COLO829 (cell line): ENCODE results near the gene ARHGEF26.

Experiments
- DNase-seq: peaks from one replicate; pipeline ENCODE4 v3.0.0; 2012; ENCODE audit warnings: low spot score

ARHGEF26 gene

DNA sequence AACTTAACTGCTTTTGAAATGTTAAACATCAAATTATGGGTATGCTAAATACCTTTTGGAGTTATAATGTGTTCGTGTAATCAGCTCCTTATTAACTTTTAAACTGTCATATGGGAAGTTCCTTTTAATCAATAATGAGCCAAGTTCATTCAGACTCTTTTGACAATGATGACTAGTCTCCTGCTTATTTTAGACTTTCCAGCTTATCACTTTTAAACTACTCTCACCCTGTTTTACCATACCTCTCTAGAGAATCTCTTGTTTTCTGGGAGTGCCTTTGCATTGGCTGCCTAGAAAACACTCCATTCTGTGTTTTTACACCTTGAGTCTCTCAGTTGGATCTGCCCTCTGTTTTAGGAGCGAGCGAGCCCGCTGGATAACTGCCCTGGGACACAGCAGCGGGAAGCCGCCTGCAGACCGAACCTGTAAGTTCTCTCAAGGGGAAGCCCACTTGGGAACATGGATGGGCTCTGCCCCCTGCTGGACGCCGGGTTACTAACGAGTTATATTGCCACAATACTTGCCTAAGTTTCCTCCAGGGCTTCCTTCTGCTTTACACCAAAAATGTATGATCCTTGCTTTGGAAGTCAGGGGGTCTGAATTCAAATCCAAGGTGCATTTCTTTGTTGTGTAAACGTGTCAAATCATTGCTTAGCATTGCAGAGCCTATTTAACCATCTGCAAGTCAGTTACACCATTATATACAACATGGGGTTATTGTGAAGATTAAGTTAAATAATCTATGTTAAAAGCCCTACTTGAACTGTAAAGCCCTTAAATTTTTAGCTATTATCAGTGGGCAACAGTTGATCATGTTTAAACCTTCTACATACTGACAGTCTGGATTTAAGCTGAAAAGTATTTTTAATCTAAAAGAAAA lies 131.8 kb downstream of the ARHGEF26 start:
- DNase-seq, result peak; percentile 88

DNA sequence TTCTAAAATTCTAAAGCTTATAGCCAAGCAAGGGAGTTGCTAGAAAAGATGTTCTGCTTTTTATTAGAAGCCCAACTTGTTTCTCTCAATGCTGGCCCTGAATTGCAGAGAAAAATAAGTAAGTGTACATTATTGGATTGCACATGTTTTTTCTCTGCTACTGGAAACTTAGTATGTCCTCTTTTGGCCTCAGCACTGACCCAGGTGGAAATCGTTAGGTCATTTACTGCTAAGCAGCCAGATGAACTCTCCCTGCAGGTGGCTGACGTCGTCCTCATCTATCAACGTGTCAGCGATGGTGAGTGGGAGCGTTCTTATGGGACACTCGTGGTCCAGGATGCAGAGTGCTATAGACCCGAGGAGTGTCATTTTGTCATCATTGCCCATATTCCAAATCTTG lies 133.3 kb downstream of the ARHGEF26 start:
- DNase-seq, result no peak

DNA sequence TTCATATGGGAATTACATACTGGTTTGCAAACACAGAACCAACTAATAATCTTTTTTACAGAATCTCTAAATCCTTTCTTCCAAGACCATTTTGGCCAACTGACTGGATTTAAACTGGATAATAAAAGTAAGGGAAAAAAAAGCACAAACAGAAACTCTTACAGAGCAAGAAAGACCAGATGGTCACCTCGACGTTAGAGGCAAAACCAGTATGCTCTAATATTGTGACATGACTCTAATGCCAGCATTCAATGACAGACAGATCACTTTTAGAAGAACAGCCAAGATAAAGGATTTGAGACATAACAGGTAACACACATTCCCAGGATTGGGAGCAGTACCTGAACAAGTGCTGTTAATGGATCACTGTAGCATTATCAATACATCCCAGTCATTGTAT lies 152.2 kb downstream of the ARHGEF26 start:
- no peak for DNase-seq

DNA sequence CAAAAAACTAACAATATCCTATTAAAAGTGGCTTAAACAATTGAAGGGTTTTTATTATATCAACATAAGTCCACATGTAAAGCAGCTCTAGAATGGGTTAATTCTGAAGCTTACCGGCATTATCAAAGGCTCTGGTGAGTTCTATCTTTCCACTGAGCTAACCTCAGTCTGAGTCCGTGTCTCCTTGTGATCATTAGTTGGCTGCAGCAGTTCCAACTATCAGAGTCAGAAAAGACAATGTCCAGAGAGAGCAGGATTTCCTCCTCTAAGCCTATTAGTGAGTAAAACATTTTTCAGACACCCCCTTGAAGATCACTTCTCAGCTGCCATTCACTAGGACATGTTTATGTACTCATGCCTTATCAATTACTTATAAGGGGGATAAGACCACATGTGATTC lies 153.2 kb downstream of the ARHGEF26 start:
- DNase-seq, result no peak

DNA sequence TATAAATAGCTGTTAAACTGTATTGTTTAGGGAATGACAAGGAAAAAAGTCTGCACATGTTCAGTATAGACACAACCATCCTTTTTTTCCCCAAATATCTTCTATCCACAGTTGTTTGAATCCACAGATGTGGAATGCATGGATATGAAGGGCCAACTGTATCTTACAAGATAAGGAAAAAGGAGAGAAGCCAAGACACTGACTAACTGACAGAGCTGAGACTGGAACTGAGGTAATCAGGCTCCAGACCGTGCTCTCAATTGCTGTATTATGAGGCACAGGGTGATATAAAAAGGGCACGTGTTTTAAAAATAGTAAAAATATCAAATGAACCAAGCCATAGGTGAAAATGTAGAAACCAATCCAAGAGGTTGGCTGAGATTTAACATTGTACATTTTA lies 154.1 kb downstream of the ARHGEF26 start:
- DNase-seq, result no peak

DNA sequence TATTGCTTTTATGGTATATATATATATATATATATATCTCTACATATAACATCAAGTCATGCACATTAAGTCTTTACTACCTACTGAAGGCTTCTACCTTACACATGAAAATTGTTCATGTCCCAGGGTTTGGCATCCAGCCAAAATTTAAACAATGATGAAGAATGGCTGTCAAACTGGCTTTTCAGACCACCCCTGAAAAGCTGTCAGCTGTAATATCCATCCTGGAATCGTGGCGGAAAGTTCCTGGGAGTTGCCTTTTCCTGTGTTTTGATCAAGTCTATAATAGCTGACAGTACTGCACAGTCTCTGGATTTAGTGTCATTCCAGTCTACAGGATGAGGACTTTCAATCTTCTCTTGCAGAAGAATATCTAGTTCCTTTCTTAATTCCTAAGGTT lies 154.8 kb downstream of the ARHGEF26 start:
- no peak for DNase-seq

DNA sequence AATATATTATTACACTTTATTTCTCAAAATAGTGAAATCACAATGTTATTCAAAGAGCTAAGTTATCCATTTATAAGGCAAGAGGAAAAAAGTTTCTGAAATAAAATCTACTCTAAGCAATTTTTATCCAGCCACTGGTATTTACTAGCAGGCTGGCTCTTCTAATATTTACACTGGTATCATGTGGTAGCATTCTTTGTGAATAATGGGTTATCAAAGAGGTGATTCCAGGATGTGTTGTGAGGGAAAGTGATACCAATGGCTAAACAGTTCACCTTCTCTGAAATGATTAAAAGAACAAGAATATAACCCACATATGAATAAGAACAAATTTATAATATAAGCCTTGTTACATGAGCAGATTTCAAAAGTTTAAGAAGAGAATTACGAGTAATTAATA lies 159.0 kb downstream of the ARHGEF26 start:
- DNase-seq, result no peak

DNA sequence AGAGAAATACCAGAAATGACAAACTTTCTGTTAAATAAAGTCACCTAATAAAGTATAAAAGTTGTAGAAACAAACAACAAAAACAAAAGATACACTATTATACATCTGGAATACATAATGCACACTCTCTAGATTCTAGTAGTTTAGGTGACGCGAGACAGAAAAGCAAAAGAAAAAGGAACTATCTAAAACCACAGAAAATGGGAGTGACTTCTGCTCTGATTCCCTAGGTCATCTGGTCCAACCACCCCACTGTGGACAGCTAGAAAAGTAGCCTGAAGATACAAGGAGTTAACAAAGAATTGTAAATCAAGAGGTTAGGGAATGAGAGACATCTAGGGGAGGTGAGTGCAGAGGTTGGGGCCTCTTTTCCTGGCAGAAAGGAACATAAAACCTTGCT lies 164.0 kb downstream of the ARHGEF26 start:
- no peak for DNase-seq

DNA sequence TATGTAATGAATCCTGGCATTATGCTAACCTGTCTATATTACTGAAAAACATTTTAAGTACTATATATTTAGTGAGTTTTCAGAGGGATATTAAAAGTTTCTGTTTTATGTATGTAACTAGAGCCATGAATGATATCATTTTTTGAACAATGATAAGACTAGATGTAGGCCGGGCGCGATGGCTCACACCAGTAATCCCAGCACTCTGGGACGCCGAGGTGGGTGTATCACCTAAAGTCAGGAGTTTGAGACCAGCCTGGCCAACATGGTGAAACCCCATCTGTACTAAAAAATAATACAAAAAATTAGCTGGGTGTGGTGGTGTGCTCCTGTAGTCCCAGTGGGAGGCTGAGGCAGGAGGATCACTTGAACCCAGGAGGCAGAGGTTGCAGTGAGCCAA lies 169.0 kb downstream of the ARHGEF26 start:
- no peak for DNase-seq

DNA sequence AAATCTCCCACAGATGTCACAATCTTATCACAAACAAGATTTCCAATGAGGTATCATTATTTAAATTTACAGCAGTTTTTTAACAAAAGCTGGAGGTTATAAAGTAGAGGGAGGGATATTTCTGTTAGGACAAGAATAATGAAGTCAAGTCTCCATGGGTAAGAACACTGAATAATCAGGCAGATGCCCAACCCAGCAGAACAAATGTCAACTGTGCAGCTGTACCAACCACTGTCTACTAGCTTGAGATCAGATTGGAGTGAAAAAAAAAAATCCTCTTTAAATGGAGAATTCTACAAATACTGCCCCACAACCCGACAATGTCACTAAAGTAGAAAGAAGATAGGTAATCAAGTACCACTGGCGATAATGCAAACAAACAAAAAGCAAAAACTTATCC lies 172.8 kb downstream of the ARHGEF26 start:
- no peak for DNase-seq

DNA sequence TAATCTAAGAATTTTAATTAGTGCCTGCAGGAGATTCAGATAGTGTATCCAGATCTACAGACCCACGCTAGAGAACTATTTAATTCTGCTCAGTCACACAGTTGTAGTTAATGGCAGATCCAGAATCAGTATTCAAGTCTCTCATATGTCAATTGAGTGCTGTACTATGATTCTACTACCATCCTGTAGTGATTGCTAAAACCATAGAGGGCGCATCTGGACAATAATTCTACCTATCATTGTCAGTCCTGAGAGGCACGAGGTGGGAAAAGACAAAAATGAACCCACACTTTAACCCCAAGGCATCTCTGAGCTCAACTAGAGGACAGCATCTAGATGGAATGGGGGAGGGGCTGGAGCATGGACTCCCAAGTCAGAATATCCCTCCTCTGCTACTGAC lies 180.4 kb downstream of the ARHGEF26 start:
- no peak for DNase-seq

DNA sequence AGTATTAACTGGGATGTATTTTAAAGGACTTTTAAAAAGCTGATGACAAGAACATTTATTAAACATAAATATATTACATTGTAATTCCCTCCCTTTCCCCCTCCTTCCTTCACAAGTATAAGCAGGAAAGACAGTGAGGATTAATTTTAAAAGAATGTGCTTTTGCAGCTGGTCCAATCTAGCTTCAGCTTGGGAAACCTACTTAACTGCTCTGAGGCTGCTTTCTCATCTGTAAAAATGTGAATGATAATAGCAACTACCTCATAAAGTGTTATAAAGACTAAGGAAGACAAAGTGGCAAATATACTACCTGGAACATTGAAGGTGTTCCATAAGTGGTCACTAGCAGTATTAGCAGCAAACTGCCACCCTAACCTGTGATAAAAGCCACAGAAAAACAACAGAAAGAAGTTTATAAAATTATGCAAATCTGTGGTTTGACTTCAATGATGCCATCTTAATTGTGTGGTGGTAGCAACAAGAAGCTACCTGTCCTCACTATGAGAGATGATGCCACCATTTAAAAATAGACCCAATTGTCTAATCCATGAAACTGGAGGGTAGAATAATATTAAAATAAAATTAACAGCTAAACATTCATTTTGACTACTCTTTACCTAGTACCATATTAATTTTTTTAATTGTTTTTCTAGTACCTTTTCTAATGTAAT lies 183.1 kb downstream of the ARHGEF26 start:
- no peak for DNase-seq

DNA sequence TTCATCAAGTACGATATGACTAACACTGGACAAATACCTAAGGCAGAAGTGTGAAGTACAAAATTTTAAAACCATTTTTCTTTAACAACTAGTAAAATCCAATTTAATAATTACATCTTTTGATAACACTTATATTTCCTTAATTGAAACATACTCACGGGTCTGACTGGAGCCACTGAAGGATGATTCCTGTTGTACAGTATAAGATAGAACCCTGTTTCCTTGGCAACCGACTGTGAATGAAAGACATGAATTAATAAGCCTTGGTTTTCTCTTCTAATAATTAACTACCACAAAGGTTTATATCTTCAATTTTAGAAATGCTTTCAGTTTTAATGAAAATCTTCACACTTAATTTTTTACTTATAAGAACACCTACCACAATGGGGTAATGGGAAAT lies 183.7 kb downstream of the ARHGEF26 start:
- DNase-seq, result no peak

DNA sequence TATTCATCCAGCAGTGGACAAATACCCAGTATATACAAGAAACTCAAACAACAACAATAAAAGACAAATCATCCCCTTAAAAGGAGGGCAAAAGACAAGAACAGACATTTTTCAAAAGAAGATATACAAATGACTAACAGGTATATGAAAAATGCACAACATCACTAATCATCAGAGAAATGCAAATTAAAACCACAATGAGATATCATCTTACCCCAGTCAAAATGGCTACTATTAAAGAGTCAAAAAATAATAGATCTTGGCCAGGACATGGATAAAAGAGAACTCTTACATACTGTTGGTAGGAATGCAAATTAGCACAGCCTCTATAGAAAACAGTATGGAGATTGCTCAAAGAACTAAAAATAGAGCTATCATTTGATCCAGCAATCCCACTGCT lies 186.2 kb downstream of the ARHGEF26 start:
- no peak for DNase-seq
